Mesothelial cell of epicardium (in vitro differentiated cells): ENCODE measurements around the gene LYL1. TPM values are rescaled to one million over a fixed set of nuclear protein-coding genes. Genes with fewer than 3 reads are reported as not detected.
A peak's percentile ranks its signal among the peaks of the same experiment; 100 is the strongest.

ENCODE experiments used
- DNase-seq, 2 experiments: peaks; one replicate each; pipeline ENCODE4 v3.0.0; 2021; ENCODE audit warnings: low spot score in 2 of 2; ENCODE audit not compliant: unreplicated experiment in 2 of 2
- H3K27ac Mint-ChIP-seq: 2 replicates; pipeline ENCODE4 v1.8.0; 2021; ENCODE audit warnings: mixed read lengths
- H3K27me3 Mint-ChIP-seq: 2 replicates; pipeline ENCODE4 v1.8.0; 2021; ENCODE audit warnings: low read depth, mixed read lengths
- H3K36me3 Mint-ChIP-seq: 2 replicates; pipeline ENCODE4 v1.8.0; 2021; ENCODE audit warnings: mixed read lengths
- H3K4me1 Mint-ChIP-seq: 2 replicates; pipeline ENCODE4 v1.8.0; 2021; ENCODE audit warnings: mixed read lengths
- H3K4me3 Mint-ChIP-seq: 2 replicates; pipeline ENCODE4 v1.8.0; 2021; ENCODE audit warnings: mild to moderate bottlenecking, moderate library complexity, mixed read lengths
- H3K9me3 Mint-ChIP-seq: 2 replicates; pipeline ENCODE4 v1.8.0; 2021; ENCODE audit warnings: mixed read lengths
- total RNA-seq: library from RNA; stranded (reverse); gene quantifications from 3 replicates; pipeline ENCODE4 v1.2.1, GENCODE V29; 2021
- TF ChIP-seq, protein P1 (sequence below): fragments of 200-600 bp; sonication (generic); IDR thresholded peaks from one replicate; pipeline ENCODE4 v1.5.0; 2021; ENCODE audit warnings: antibody characterized with exemption; ENCODE audit not compliant: unreplicated experiment

The LYL1 gene
- total RNA-seq, 1 donor from 2014 or later, result 4.0 TPM

DNA sequence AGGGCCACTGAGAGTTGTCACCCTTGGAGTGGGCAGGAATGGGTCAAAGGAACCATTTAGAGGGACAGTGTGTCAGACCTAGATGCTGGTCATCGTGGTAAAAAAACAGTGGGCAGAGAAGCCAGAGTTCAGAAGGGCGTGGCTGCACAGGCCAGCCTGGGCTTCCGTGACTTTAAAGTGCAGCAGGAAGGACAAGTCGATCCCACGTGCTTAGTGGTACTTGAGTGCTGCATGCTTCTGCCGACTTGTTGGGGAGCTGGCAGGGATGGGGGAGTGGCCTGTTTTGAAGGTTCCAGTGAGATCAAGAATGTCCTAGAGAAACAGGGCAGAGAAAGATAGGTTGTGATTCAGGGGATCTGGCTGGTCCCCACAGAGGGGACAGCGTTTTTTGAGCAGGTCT lies 17.0 kb downstream of the LYL1 start:
- TF ChIP-seq, protein P1, sequence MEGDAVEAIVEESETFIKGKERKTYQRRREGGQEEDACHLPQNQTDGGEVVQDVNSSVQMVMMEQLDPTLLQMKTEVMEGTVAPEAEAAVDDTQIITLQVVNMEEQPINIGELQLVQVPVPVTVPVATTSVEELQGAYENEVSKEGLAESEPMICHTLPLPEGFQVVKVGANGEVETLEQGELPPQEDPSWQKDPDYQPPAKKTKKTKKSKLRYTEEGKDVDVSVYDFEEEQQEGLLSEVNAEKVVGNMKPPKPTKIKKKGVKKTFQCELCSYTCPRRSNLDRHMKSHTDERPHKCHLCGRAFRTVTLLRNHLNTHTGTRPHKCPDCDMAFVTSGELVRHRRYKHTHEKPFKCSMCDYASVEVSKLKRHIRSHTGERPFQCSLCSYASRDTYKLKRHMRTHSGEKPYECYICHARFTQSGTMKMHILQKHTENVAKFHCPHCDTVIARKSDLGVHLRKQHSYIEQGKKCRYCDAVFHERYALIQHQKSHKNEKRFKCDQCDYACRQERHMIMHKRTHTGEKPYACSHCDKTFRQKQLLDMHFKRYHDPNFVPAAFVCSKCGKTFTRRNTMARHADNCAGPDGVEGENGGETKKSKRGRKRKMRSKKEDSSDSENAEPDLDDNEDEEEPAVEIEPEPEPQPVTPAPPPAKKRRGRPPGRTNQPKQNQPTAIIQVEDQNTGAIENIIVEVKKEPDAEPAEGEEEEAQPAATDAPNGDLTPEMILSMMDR, result no peak
- no peak overlapping the region for H3K4me3 Mint-ChIP-seq
- H3K36me3 Mint-ChIP-seq, result peaks cover 13% of the 10 kb centered on the region
- no peak for DNase-seq
- H3K27ac Mint-ChIP-seq, result no peak overlapping the region
- peaks cover 42% of the 10 kb centered on the region for H3K27me3 Mint-ChIP-seq
- H3K4me1 Mint-ChIP-seq, result peaks cover 23% of the 10 kb centered on the region
- H3K9me3 Mint-ChIP-seq, result no peaks in the 10 kb centered on the region

GRCh38 chr19:13083627-13084026 lies 19.0 kb downstream of the LYL1 start:
- H3K36me3 Mint-ChIP-seq, result peaks cover 13% of the 10 kb centered on the region
- TF ChIP-seq, protein P1, result no peak
- H3K4me1 Mint-ChIP-seq, result peaks cover 27% of the 10 kb centered on the region
- no peaks in the 10 kb centered on the region for H3K9me3 Mint-ChIP-seq
- DNase-seq, result no peak
- H3K4me3 Mint-ChIP-seq, result no peak overlapping the region
- peaks cover 42% of the 10 kb centered on the region for H3K27me3 Mint-ChIP-seq
- no peak overlapping the region for H3K27ac Mint-ChIP-seq

DNA sequence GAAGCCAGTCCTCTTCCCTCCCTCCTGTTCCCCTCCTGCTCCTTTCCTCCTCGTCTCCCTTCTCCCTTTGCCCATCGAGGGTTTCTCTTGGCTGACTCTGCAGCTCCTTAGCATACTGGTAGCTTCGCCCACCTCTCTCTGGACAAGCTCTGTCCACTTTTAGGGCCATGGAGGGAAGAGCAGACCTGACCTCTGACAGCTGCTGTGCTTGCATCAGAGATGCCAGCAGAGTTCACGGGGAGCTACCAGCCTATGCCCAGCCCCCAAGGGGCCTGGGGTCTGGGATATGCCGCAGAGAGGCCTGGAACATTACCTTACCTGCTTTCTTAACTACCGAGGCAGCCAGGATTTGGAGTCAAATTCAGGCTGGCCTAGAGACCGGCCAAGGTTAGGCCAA lies 19.7 kb downstream of the LYL1 start:
- TF ChIP-seq, protein P1, result no peak
- Mint-ChIP-seq H3K27ac (no peak overlapping the region), H3K36me3 (peaks cover 11% of the 10 kb centered on the region), H3K4me1 (peaks cover 31% of the 10 kb centered on the region), H3K9me3 (no peaks in the 10 kb centered on the region), H3K27me3 (peaks cover 39% of the 10 kb centered on the region), H3K4me3 (no peak overlapping the region)
- DNase-seq, result no peak

GRCh38 chr19:13082192-13083007 lies 20.3 kb downstream of the LYL1 start:
- peak overlapping the region; percentile 47 for H3K27ac Mint-ChIP-seq
- peaks cover 36% of the 10 kb centered on the region for H3K4me1 Mint-ChIP-seq
- H3K4me3 Mint-ChIP-seq, result no peak overlapping the region

GRCh38 chr19:13079542-13079986 lies 23.1 kb downstream of the LYL1 start:
- TF ChIP-seq, protein P1, result no peak
- Mint-ChIP-seq H3K27ac (peak overlapping the region; percentile 98), H3K27me3 (peaks cover 28% of the 10 kb centered on the region), H3K36me3 (peaks cover 13% of the 10 kb centered on the region), H3K4me1 (peaks cover 44% of the 10 kb centered on the region), H3K4me3 (peak overlapping the region; percentile 13), H3K9me3 (no peaks in the 10 kb centered on the region)
- DNase-seq, result no peak

More at GRCh38 chr19:13082192-13083007, 20.3 kb downstream of the LYL1 start:
- TF ChIP-seq, protein P1, result no peak
- Mint-ChIP-seq H3K36me3 (peaks cover 11% of the 10 kb centered on the region), H3K27me3 (peaks cover 39% of the 10 kb centered on the region), H3K9me3 (no peaks in the 10 kb centered on the region)
- DNase-seq, result no peak
